Measurements from ENCODE around the gene MRPL9. TPM values are rescaled to one million over a fixed set of nuclear protein-coding genes. Genes with fewer than 3 reads are reported as not detected.

MRPL9 gene
- total and polyA plus RNA-seq, 10 of the 15 experiments (the other 5 are each of a cell fraction or from before 2014, with no cell fraction given), result 35.7 to 161 (median 110) TPM

GRCh38 chr1:151756291-151756690 lies 7.0 kb downstream of the MRPL9 start:
- BruUV-seq (replicated peaks), result no TSS peak
- no peak overlapping the region for H3K27ac ChIP-seq (ENCODE audit: control insufficient read depth, insufficient read depth)
- H4K20me1 ChIP-seq (ENCODE audit: control insufficient read depth, insufficient read depth), result no peaks in the 10 kb centered on the region
- no peaks in the 10 kb centered on the region for H3K27me3 ChIP-seq (replicated peaks in 1 of 2; ENCODE audit: control insufficient read depth in 2 of 2, insufficient read depth in 2 of 2, low read length in 1 of 2)
- H2AFZ ChIP-seq (ENCODE audit: control insufficient read depth, low read depth, low read length), result no peak overlapping the region
- H3K9me3 ChIP-seq (replicated peaks; ENCODE audit: control insufficient read depth, insufficient read depth, low read length), result no peaks in the 10 kb centered on the region
- RAD21 ChIA-PET (ENCODE audit: unreplicated experiment), result no interaction called here
- 91% methylated on average over 1 of the region's 1 CpG for WGBS (ENCODE audit: insufficient coverage, insufficient replicate concordance, low lambda C conversion rate, missing lambda C conversion rate)
- ATAC-seq (no peak), DNase-seq (ENCODE audit: low read depth, low spot score) (no peak), FAIRE-seq (no peak)
- intact Hi-C loops (cut with micrococcal nuclease; ENCODE audit: unreplicated experiment) (no loop called here), in situ Hi-C loops (cut with MboI) (no loop called here)
- SMC1A ChIA-PET (ENCODE audit: uncharacterized antibody, unreplicated experiment), result interaction anchor here (0.6 to 1.7 kb wide), 2 partner anchors 80 to 580 kb away, joined by 3 read pairs; partner anchors contain the start of gene TMOD4
- CTCF ChIA-PET, result interaction anchor here (1.3 kb wide), 1 partner anchor 13 kb away, joined by 3 read pairs; no protein-coding TSS in a partner anchor
- TF ChIP-seq EP300 (IDR thresholded peaks at IDR 0.05; ENCODE audit: borderline replicate concordance in 1 of 2, control insufficient read depth in 1 of 2, low read depth in 2 of 2, low read length in 2 of 2) (no peak), KLF5 (IDR thresholded peaks at IDR 0.05; ENCODE audit: partially characterized antibody) (no peak), SMAD1 (IDR thresholded peaks at IDR 0.05; ENCODE audit: low read depth, partially characterized antibody) (no peak), PAX8 (IDR thresholded peaks at IDR 0.05) (no peak)
- TF ChIP-seq, protein P1, sequence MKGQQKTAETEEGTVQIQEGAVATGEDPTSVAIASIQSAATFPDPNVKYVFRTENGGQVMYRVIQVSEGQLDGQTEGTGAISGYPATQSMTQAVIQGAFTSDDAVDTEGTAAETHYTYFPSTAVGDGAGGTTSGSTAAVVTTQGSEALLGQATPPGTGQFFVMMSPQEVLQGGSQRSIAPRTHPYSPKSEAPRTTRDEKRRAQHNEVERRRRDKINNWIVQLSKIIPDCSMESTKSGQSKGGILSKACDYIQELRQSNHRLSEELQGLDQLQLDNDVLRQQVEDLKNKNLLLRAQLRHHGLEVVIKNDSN (IDR thresholded peaks at IDR 0.05; ENCODE audit: borderline replicate concordance, extremely low read length, insufficient read depth, low read depth, low read length), result no peak
- H3K4me3 ChIP-seq, result no peak overlapping the region
- H3K9ac ChIP-seq (ENCODE audit: control insufficient read depth, insufficient read depth, low read length), result no peak overlapping the region
- H3K4me1 ChIP-seq (ENCODE audit: control insufficient read depth, insufficient read depth, low read length), result no peaks in the 10 kb centered on the region
- POLR2A ChIA-PET, result no interaction called here
- H3K4me2 ChIP-seq (ENCODE audit: control insufficient read depth, insufficient read depth), result no peak overlapping the region
- peaks cover 5 to 19% of the 10 kb centered on the region in 2 experiments; a peak in 3 of 4 replicates for H3K36me3 ChIP-seq (ENCODE audit: control insufficient read depth in 2 of 2, insufficient read depth in 2 of 2, low read length in 1 of 2)
- H3K79me2 ChIP-seq (ENCODE audit: control insufficient read depth, insufficient read depth, low read length), result no peaks in the 10 kb centered on the region

DNA sequence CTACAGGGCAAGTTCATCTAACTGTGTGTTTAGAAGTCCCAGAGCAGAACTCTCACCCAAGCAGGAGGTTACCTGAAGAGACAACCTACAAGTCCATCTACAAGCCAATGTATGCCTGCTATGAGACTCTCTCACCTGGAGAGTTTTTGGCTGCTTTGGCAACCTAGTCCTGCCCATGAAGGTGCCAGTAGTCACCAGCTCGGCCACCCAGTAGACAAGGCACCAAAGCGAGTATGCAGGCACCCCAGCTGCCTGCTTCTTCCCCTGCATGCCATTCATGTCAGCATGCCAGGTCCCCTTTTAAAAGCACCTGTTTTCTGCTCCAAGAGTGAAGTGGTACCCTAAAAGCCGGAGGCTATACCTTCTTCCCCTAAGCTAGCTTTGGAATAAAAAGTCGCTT lies 21.8 kb downstream of the MRPL9 start:
- Histone ChIP-seq H3K27ac (ENCODE audit: control insufficient read depth, insufficient read depth) (no peak overlapping the region), H3K4me2 (ENCODE audit: control insufficient read depth, insufficient read depth) (no peak overlapping the region), H3K9ac (ENCODE audit: control insufficient read depth, insufficient read depth, low read length) (no peak overlapping the region), H3K79me2 (ENCODE audit: control insufficient read depth, insufficient read depth, low read length) (no peaks in the 10 kb centered on the region), H3K4me1 (ENCODE audit: control insufficient read depth, insufficient read depth, low read length) (no peaks in the 10 kb centered on the region), H3K36me3 (ENCODE audit: control insufficient read depth in 2 of 2, insufficient read depth in 2 of 2, low read length in 1 of 2) (no peaks in the 10 kb centered on the region), H3K27me3 (replicated peaks in 1 of 2; ENCODE audit: control insufficient read depth in 2 of 2, insufficient read depth in 2 of 2, low read length in 1 of 2) (no peaks in the 10 kb centered on the region; a peak in 1 of 4 replicates), H3K9me3 (replicated peaks; ENCODE audit: control insufficient read depth, insufficient read depth, low read length) (peaks cover 7% of the 10 kb centered on the region; the same call in 1 of the 3 replicates), H4K20me1 (ENCODE audit: control insufficient read depth, insufficient read depth) (no peaks in the 10 kb centered on the region), H3K4me3 (no peak overlapping the region), H2AFZ (ENCODE audit: control insufficient read depth, low read depth, low read length) (no peak overlapping the region)
- ChIA-PET CTCF (no interaction called here), SMC1A (ENCODE audit: uncharacterized antibody, unreplicated experiment) (interaction anchor here (1.4 kb wide), 1 partner anchor 12 kb away, joined by 3 read pairs; no protein-coding TSS in a partner anchor), POLR2A (no interaction called here), RAD21 (ENCODE audit: unreplicated experiment) (no interaction called here)
- no peak for FAIRE-seq
- no TSS peak for BruUV-seq (replicated peaks)
- in situ Hi-C loops (cut with MboI), result no loop called here
- 21% methylated on average over 4 of the region's 4 CpGs for WGBS (ENCODE audit: insufficient coverage, insufficient replicate concordance, low lambda C conversion rate, missing lambda C conversion rate)
- DNase-seq (ENCODE audit: low read depth, low spot score), result no peak
- intact Hi-C loops (cut with micrococcal nuclease; ENCODE audit: unreplicated experiment), result no loop called here
- no peak for ATAC-seq
- TF ChIP-seq IRF3 (IDR thresholded peaks at IDR 0.05) (no peak), CHD2 (IDR thresholded peaks at IDR 0.05; ENCODE audit: borderline replicate concordance, low read depth, low read length) (no peak)

All from GM12878 (cell line).